Osteocyte (in vitro differentiated cells): Measurements from ENCODE around the gene CD1C. TPM values are rescaled to one million over a fixed set of nuclear protein-coding genes. Genes with fewer than 3 reads are reported as not detected.
"Not testable (repeated sequence)": the region's sequence is repeated elsewhere in the genome, so short reads cannot be mapped to it uniquely, and the experiment has no call there.

Experiments used
- DNase-seq: peaks from one replicate; pipeline ENCODE4 v3.0.0; 2021; ENCODE audit warnings: mixed read lengths; ENCODE audit not compliant: unreplicated experiment; ENCODE audit errors: extremely low spot score
- H3K27ac Mint-ChIP-seq: one replicate; pipeline ENCODE4 v1.8.0; 2021; ENCODE audit warnings: mild to moderate bottlenecking, mixed read lengths; ENCODE audit not compliant: unreplicated experiment
- H3K27me3 Mint-ChIP-seq: one replicate; pipeline ENCODE4 v1.8.0; 2021; ENCODE audit warnings: mixed read lengths; ENCODE audit not compliant: unreplicated experiment
- H3K36me3 Mint-ChIP-seq: one replicate; pipeline ENCODE4 v1.8.0; 2021; ENCODE audit warnings: mixed read lengths; ENCODE audit not compliant: unreplicated experiment
- H3K4me1 Mint-ChIP-seq: one replicate; pipeline ENCODE4 v1.8.0; 2021; ENCODE audit warnings: mixed read lengths; ENCODE audit not compliant: unreplicated experiment
- H3K4me3 Mint-ChIP-seq: one replicate; pipeline ENCODE4 v1.8.0; 2021; ENCODE audit warnings: mild to moderate bottlenecking, moderate library complexity, mixed read lengths; ENCODE audit not compliant: unreplicated experiment
- H3K9me3 Mint-ChIP-seq: one replicate; pipeline ENCODE4 v1.8.0; 2021; ENCODE audit warnings: mixed read lengths; ENCODE audit not compliant: unreplicated experiment
- CTCF ChIP-seq: fragments of 200-600 bp; sonication (generic); IDR thresholded peaks from 2 replicates; pipeline ENCODE4 v1.5.0; 2021; ENCODE audit warnings: antibody characterized with exemption, mild to moderate bottlenecking, moderate library complexity
- total RNA-seq: library from RNA; stranded (reverse); gene quantifications from 2 replicates; pipeline ENCODE4 v1.2.1, GENCODE V29; 2021

Gene CD1C
- total RNA-seq, 1 donor from 2014 or later, result not detected

- no peak for DNase-seq
These were observed 38.6 kb upstream of the CD1C start for GRCh38 chr1:158251163-158251562.

GRCh38 chr1:158255656-158256055, 34.1 kb upstream of the CD1C start:
- Mint-ChIP-seq H3K9me3 (no peaks in the 10 kb centered on the region), H3K27me3 (no peaks in the 10 kb centered on the region), H3K36me3 (no peaks in the 10 kb centered on the region), H3K27ac (no peak overlapping the region), H3K4me3 (no peak overlapping the region), H3K4me1 (no peaks in the 10 kb centered on the region)
- no peak for TF ChIP-seq CTCF
- no peak for DNase-seq

More at GRCh38 chr1:158251163-158251562, 38.6 kb upstream of the CD1C start:
- Mint-ChIP-seq H3K9me3 (no peaks in the 10 kb centered on the region), H3K27me3 (peaks cover 2% of the 10 kb centered on the region), H3K36me3 (no peaks in the 10 kb centered on the region), H3K4me1 (no peaks in the 10 kb centered on the region), H3K27ac (no peak overlapping the region), H3K4me3 (no peak overlapping the region)
- no peak for TF ChIP-seq CTCF

GRCh38 chr1:158256747-158257146, 33.0 kb upstream of the CD1C start:
- DNase-seq, H3K27me3 Mint-ChIP-seq, H3K4me1 Mint-ChIP-seq, H3K9me3 Mint-ChIP-seq, H3K4me3 Mint-ChIP-seq, H3K36me3 Mint-ChIP-seq, H3K27ac Mint-ChIP-seq: not testable (repeated sequence)

GRCh38 chr1:158257888-158258287, 31.8 kb upstream of the CD1C start:
- H3K9me3 Mint-ChIP-seq, result no peaks in the 10 kb centered on the region
- H3K4me1 Mint-ChIP-seq, result no peaks in the 10 kb centered on the region
- no peak overlapping the region for H3K27ac Mint-ChIP-seq
- no peaks in the 10 kb centered on the region for H3K36me3 Mint-ChIP-seq
- DNase-seq, result no peak
- no peak for TF ChIP-seq CTCF
- no peaks in the 10 kb centered on the region for H3K27me3 Mint-ChIP-seq
- no peak overlapping the region for H3K4me3 Mint-ChIP-seq

GRCh38 chr1:158259117-158259516, 30.6 kb upstream of the CD1C start:
- Mint-ChIP-seq H3K36me3 (no peaks in the 10 kb centered on the region), H3K9me3 (no peaks in the 10 kb centered on the region), H3K4me3 (no peak overlapping the region), H3K4me1 (no peaks in the 10 kb centered on the region), H3K27me3 (no peaks in the 10 kb centered on the region), H3K27ac (no peak overlapping the region)
- TF ChIP-seq CTCF, result no peak
- DNase-seq, result no peak

- Mint-ChIP-seq H3K4me3 (no peak overlapping the region), H3K9me3 (peaks cover 6% of the 10 kb centered on the region), H3K27ac (no peak overlapping the region), H3K36me3 (no peaks in the 10 kb centered on the region), H3K4me1 (no peaks in the 10 kb centered on the region), H3K27me3 (no peaks in the 10 kb centered on the region)
- no peak for TF ChIP-seq CTCF
- DNase-seq, result no peak
These were observed 17.0 kb upstream of the CD1C start for GRCh38 chr1:158272681-158273080.
